Measurements from ENCODE around the gene SLC39A1.

- TF ChIP-seq, protein P1, sequence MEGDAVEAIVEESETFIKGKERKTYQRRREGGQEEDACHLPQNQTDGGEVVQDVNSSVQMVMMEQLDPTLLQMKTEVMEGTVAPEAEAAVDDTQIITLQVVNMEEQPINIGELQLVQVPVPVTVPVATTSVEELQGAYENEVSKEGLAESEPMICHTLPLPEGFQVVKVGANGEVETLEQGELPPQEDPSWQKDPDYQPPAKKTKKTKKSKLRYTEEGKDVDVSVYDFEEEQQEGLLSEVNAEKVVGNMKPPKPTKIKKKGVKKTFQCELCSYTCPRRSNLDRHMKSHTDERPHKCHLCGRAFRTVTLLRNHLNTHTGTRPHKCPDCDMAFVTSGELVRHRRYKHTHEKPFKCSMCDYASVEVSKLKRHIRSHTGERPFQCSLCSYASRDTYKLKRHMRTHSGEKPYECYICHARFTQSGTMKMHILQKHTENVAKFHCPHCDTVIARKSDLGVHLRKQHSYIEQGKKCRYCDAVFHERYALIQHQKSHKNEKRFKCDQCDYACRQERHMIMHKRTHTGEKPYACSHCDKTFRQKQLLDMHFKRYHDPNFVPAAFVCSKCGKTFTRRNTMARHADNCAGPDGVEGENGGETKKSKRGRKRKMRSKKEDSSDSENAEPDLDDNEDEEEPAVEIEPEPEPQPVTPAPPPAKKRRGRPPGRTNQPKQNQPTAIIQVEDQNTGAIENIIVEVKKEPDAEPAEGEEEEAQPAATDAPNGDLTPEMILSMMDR (conservative IDR thresholded peaks at IDR 0.05; ENCODE audit: low read depth, low read length) = no peak
- TF ChIP-seq EZH2 (IDR thresholded peaks at IDR 0.05; ENCODE audit: borderline replicate concordance, low read depth, low read length, poor library complexity, severe bottlenecking) = no peak
Observed at GRCh38 chr1:153916297-153916696, 47.0 kb downstream of the SLC39A1 start.

All from A673 (cell line).